NB4 (cell line): ENCODE data around the gene PRPF19.

ENCODE experiments used
- DNase-seq: peaks from one replicate; pipeline ENCODE4 v3.0.0; 2010; ENCODE audit warnings: low read depth
- H3K4me3 ChIP-seq: one replicate; pipeline ENCODE4 v1.5.1; 2011; ENCODE audit warnings: mild to moderate bottlenecking, low read depth, low read length, moderate library complexity
- MYC ChIP-seq: IDR thresholded peaks from 2 replicates; pipeline ENCODE4 v1.6.1; 2011; ENCODE audit warnings: low read depth, low read length
- POLR2A ChIP-seq: IDR thresholded peaks from 2 replicates; pipeline ENCODE4 v1.6.1; 2011; ENCODE audit warnings: mild to moderate bottlenecking; ENCODE audit not compliant: insufficient read length; ENCODE audit errors: extremely low read depth
- TF ChIP-seq, protein P1 (sequence below): IDR thresholded peaks from one replicate; pipeline ENCODE4 v1.5.1; 2012; ENCODE audit warnings: low read depth, low read length
- TF ChIP-seq, protein P2 (sequence below): IDR thresholded peaks from 2 replicates; pipeline ENCODE4 v1.6.1; 2011; ENCODE audit warnings: low read depth, low read length

PRPF19 gene

DNA sequence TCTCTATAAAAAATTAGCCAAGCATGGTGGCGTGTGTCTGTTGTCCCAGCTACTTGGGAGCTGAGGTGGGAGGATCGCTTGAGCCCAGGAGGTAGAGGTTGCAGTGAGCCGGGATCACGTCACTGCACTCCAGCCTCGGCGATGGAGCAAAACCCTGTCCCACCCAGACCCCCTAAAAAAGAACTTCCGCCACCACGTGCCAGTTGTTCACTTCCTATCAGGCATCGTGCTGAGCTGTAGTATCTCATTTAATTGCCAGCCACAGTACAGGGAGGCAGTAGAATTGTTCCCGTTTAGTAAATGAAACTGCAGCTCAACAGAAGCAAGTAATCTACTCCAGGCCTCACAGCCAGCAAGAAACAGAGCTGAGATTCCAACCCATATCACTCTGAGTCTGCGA lies 14.9 kb upstream of the PRPF19 start:
- no peak overlapping the region for H3K4me3 ChIP-seq
- TF ChIP-seq POLR2A = no peak
- no peak for DNase-seq

DNA sequence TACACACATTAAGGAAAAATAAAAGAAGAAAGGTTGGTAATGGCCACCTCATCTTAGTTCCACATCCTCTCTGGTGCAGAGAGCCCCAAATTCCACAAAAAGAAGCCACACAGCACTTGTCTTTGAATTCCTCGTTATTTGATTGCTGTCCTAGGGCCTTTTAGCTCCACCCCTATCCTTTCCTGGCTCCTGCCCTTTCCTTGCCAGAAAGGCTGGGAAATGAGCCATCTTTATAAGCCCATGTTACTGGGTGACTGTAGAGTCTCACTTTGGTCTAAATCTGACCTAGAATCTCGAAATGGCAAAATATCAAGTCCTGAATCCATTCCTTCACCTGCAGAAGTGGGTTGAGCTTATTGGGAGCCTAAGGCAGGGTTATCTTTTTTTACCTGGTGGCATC lies 13.6 kb upstream of the PRPF19 start:
- TF ChIP-seq, protein P1, sequence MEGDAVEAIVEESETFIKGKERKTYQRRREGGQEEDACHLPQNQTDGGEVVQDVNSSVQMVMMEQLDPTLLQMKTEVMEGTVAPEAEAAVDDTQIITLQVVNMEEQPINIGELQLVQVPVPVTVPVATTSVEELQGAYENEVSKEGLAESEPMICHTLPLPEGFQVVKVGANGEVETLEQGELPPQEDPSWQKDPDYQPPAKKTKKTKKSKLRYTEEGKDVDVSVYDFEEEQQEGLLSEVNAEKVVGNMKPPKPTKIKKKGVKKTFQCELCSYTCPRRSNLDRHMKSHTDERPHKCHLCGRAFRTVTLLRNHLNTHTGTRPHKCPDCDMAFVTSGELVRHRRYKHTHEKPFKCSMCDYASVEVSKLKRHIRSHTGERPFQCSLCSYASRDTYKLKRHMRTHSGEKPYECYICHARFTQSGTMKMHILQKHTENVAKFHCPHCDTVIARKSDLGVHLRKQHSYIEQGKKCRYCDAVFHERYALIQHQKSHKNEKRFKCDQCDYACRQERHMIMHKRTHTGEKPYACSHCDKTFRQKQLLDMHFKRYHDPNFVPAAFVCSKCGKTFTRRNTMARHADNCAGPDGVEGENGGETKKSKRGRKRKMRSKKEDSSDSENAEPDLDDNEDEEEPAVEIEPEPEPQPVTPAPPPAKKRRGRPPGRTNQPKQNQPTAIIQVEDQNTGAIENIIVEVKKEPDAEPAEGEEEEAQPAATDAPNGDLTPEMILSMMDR = no peak
- TF ChIP-seq, protein P2, sequence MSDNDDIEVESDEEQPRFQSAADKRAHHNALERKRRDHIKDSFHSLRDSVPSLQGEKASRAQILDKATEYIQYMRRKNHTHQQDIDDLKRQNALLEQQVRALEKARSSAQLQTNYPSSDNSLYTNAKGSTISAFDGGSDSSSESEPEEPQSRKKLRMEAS = no peak
- TF ChIP-seq MYC = no peak
- TF ChIP-seq POLR2A = no peak
- DNase-seq = no peak
- no peak overlapping the region for H3K4me3 ChIP-seq

- no peak for TF ChIP-seq MYC
- no peak overlapping the region for H3K4me3 ChIP-seq
- DNase-seq = peak; percentile 61
These were observed 12.9 kb upstream of the PRPF19 start for GRCh38 chr11:60919320-60919719.

GRCh38 chr11:60918939-60919265 lies 12.5 kb upstream of the PRPF19 start:
- TF ChIP-seq POLR2A = no peak
- TF ChIP-seq, protein P2 = no peak
- TF ChIP-seq, protein P1 = no peak
- no peak for TF ChIP-seq MYC
- H3K4me3 ChIP-seq = no peak overlapping the region
- DNase-seq = no peak

DNA sequence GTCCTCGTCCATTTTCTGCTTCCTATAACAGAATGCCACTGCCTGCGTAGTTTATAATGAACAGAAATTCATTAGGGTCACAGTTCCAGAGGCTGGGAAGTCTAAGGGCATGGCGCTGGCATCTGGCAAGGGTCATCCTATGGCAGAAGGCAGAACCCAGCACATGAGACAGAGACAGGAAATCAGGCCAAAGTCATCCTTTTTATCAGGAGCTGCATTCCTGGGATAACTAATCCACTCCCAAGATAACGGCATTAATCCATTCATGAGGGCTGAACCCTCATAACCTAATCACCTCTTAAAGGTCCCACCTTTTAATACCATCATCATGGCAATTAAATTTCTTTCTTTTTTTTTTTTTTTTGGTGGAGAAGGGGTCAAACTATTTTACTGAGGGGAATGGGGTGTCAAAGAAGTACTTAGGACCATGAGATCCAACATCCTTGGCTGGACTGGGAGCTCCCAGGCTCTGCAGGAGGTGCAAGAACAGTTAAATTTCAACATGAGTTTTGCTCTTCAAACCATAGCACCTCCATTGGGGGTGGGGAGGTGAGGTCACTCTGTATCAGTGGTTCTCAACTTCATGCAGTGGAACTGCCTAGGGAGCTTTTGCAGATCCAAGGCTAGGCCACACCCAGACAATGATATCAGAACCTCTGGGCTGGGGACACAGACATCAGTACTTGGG lies 12.0 kb upstream of the PRPF19 start:
- DNase-seq = peak; percentile 23
- no peak overlapping the region for H3K4me3 ChIP-seq
- TF ChIP-seq, protein P2 = no peak
- TF ChIP-seq POLR2A = no peak
- no peak for TF ChIP-seq MYC
- TF ChIP-seq, protein P1 = no peak

- TF ChIP-seq MYC (no peak), POLR2A (no peak)
- TF ChIP-seq, protein P1 = no peak
- TF ChIP-seq, protein P2 = no peak
- no peak overlapping the region for H3K4me3 ChIP-seq
- no peak for DNase-seq
These were observed 10.9 kb upstream of the PRPF19 start for GRCh38 chr11:60917267-60917666.

DNA sequence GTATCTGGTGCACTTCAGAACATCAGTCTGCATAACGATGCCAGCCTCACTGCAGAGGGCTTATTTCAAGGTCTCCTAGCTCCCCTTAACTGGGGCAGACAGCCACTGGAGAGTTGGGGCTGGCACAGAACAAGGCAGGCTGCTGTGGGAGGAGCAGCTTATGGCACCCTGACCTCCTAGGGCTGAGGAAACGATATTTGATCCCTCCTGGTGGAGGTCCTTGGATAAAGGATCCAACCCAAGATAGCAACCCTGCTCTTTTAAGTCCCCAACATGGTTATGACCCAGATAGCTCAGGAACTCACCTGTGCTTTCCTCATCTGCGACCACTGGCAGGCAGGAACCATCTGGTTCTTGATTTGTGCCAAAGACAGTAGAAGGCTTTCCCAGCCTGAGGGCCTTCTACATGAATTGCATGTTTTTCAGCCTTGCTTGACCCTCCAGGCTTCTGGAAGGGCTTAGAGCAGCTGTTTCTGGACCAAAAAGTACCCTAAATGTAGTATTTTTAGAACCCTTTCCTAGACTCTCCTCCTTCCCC lies 10.4 kb upstream of the PRPF19 start:
- DNase-seq = no peak
- TF ChIP-seq POLR2A = no peak
- TF ChIP-seq, protein P1 = no peak
- TF ChIP-seq, protein P2 = no peak
- no peak for TF ChIP-seq MYC
- H3K4me3 ChIP-seq = no peak overlapping the region
